Bronchial epithelial cell (primary cell): ENCODE measurements around the gene SYNE1. TPM values are rescaled to one million over a fixed set of nuclear protein-coding genes. Genes with fewer than 3 reads are reported as not detected.
"Not testable (repeated sequence)": the region's sequence is repeated elsewhere in the genome, so short reads cannot be mapped to it uniquely, and the experiment has no call there.

Experiments used
- DNase-seq: peaks from one replicate; pipeline ENCODE4 v3.0.0-alpha.2; 2010; ENCODE audit warnings: low read depth
- FAIRE-seq: peaks from 2 replicates; lab custom pipeline; 2011; peaks lifted over from hg19 to GRCh38; lab: Jason Lieb, UNC
- H3K27me3 ChIP-seq: 2 replicates; pipeline ENCODE4 v1.5.1; 2011; ENCODE audit warnings: low read length; ENCODE audit not compliant: control insufficient read depth, insufficient read depth
- H3K36me3 ChIP-seq: 2 replicates; pipeline ENCODE4 v1.5.1; 2011; ENCODE audit warnings: low read length; ENCODE audit not compliant: control insufficient read depth, insufficient read depth
- H3K4me3 ChIP-seq: 2 replicates; pipeline ENCODE4 v1.5.1; 2011; ENCODE audit warnings: mild to moderate bottlenecking, low read depth, low read length, control low read depth
- CTCF ChIP-seq: IDR thresholded peaks from 2 replicates; pipeline ENCODE4 v1.5.1; 2011; ENCODE audit warnings: mild to moderate bottlenecking, moderate library complexity, low read length, control low read depth, inconsistent platforms; ENCODE audit not compliant: insufficient read depth, severe bottlenecking
- total RNA-seq: library from RNA; depleted of rRNA; stranded (reverse); fragments of >200 nt; gene quantifications from 2 replicates; pipeline ENCODE4 v1.2.1, GENCODE V29; 2014

Gene SYNE1
- total RNA-seq, 1 donor from 2014 or later = 15.8 TPM

- no peak overlapping the region for H3K4me3 ChIP-seq
- DNase-seq (no peak), FAIRE-seq (no peak)
- H3K36me3 ChIP-seq = no peaks in the 10 kb centered on the region
- no peak for TF ChIP-seq CTCF
- H3K27me3 ChIP-seq = no peaks in the 10 kb centered on the region
Observed at GRCh38 chr6:152087096-152087495, 550.1 kb downstream of the SYNE1 start.

- DNase-seq = no peak
- no peak for TF ChIP-seq CTCF
- FAIRE-seq = no peak
Observed at GRCh38 chr6:152086223-152086873, 550.8 kb downstream of the SYNE1 start.

GRCh38 chr6:152085451-152085921, 551.7 kb downstream of the SYNE1 start:
- no peak for TF ChIP-seq CTCF
- H3K27me3 ChIP-seq = no peaks in the 10 kb centered on the region
- DNase-seq (peak; percentile 86), FAIRE-seq (no peak)
- H3K4me3 ChIP-seq = no peak overlapping the region
- H3K36me3 ChIP-seq = no peaks in the 10 kb centered on the region

More at GRCh38 chr6:152086223-152086873, 550.8 kb downstream of the SYNE1 start:
- H3K4me3 ChIP-seq = no peak overlapping the region
- H3K36me3 ChIP-seq = no peaks in the 10 kb centered on the region
- no peaks in the 10 kb centered on the region for H3K27me3 ChIP-seq

- no peak overlapping the region for H3K4me3 ChIP-seq
- FAIRE-seq = no peak
- no peak for TF ChIP-seq CTCF
Observed at GRCh38 chr6:152078804-152079203, 558.4 kb downstream of the SYNE1 start.

GRCh38 chr6:152078001-152078400, 559.2 kb downstream of the SYNE1 start:
- H3K27me3 ChIP-seq = no peaks in the 10 kb centered on the region
- no peak overlapping the region for H3K4me3 ChIP-seq
- no peak for DNase-seq
- no peak for FAIRE-seq
- H3K36me3 ChIP-seq = no peaks in the 10 kb centered on the region
- no peak for TF ChIP-seq CTCF

More at GRCh38 chr6:152078804-152079203, 558.4 kb downstream of the SYNE1 start:
- Histone ChIP-seq H3K27me3 (no peaks in the 10 kb centered on the region), H3K36me3 (no peaks in the 10 kb centered on the region)
- DNase-seq = no peak

GRCh38 chr6:152076242-152076641, 560.9 kb downstream of the SYNE1 start:
- H3K36me3 ChIP-seq, H3K27me3 ChIP-seq, DNase-seq: not testable (repeated sequence)

More at GRCh38 chr6:152076242-152076641, 560.9 kb downstream of the SYNE1 start:
- not testable (repeated sequence) for H3K4me3 ChIP-seq, FAIRE-seq
